Right lobe of liver (tissue), 6 donors: ENCODE measurements around the gene AKR7A2. TPM values are rescaled to one million over a fixed set of nuclear protein-coding genes. Genes with fewer than 3 reads are reported as not detected.
A peak's percentile ranks its signal among the peaks of the same experiment; 100 is the strongest.
"Not testable (repeated sequence)": the region's sequence is repeated elsewhere in the genome, so short reads cannot be mapped to it uniquely, and the experiment has no call there.

Source experiments
- ATAC-seq, 4 donors: fragments of 200-7000 bp; cut with Tn5 transposase; one replicate each; pipeline ENCODE4 v1.9.1; 2020; ENCODE audit warnings: mild to moderate bottlenecking in 4 of 4, moderate library complexity in 4 of 4
- DNase-seq, 3 donors: peaks; one replicate each; pipeline ENCODE4 v3.0.0-alpha.2; 2020
- H3K27ac ChIP-seq, 3 donors: fragments of 200-600 bp; one replicate each; pipeline ENCODE4 v1.8.0; 2022
- H3K27me3 ChIP-seq, 2 donors: fragments of 200-600 bp; one replicate each; pipeline ENCODE4 v1.8.0; 2022
- H3K36me3 ChIP-seq, 4 donors: fragments of 200-600 bp; sonication (generic) in 1 of 4; one replicate each; pipeline versions ENCODE4 v1.5.1 to v1.8.0; 2017 to 2022; ENCODE audit warnings: control low read depth in 1 of 4
- H3K4me1 ChIP-seq, 4 donors: fragments of 200-600 bp; sonication (generic) in 1 of 4; one replicate each; pipeline versions ENCODE4 v1.5.1 to v1.8.0; 2017 to 2022; ENCODE audit warnings: control low read depth in 1 of 4
- H3K4me3 ChIP-seq, 3 donors: fragments of 200-600 bp; one replicate each; pipeline ENCODE4 v1.8.0; 2022
- H3K9me3 ChIP-seq, 4 donors: fragments of 200-600 bp; sonication (generic) in 1 of 4; one replicate each; pipeline versions ENCODE4 v1.5.1 to v1.8.0; 2017 to 2022; ENCODE audit warnings: control low read depth in 1 of 4
- CTCF ChIP-seq, 4 donors: fragments of 200-600 bp in 3 of 4; fragments of 450-650 bp in 1 of 4; IDR thresholded peaks; one replicate each; pipeline versions ENCODE4 v1.5.1 to v1.8.0; 2016 to 2022; ENCODE audit warnings: antibody characterized with exemption in 4 of 4, mild to moderate bottlenecking in 2 of 4
- POLR2A ChIP-seq: fragments of 450-650 bp; IDR thresholded peaks from one replicate; pipeline ENCODE4 v1.6.1; 2017; ENCODE audit warnings: antibody characterized with exemption, mild to moderate bottlenecking
- WGBS: methylation state at CpG from one replicate; pipeline ENCODE4 v1.1.6; 2018; ENCODE audit warnings: low coverage, low lambda C conversion rate; ENCODE audit not compliant: insufficient coverage; ENCODE audit errors: missing lambda C conversion rate; 5-methylcytosine and 5-hydroxymethylcytosine counted together
- intact Hi-C, 2 donors: fragments of 100-400 bp; cut with DNase I; formaldehyde crosslinking; loops; one replicate each; pipeline versions ENCODE4 v1.11.2 to v1.14.1; 2022
- total RNA-seq, 6 experiments: library from RNA; depleted of rRNA in 2 of 6; stranded (reverse); fragments of >200 nt in 2 of 6; fragmentation: NEBNext Ultra II Directional in 3 of 6; extraction: Animal tissue kit (Norgen Biotek cat#: 25700) in 3 of 6; gene quantifications; one replicate each; pipeline versions ENCODE4 v1.1.0 to v1.2.4, GENCODE V29; 2016 to 2023
- donor health status: DM: no; HTN: yes; CAD: no.
- donor health status: DM: no; HTN: no; CAD: no.
- donor health status: DM: no; HTN: no; CAD: no.
- donor health status: DM: no; HTN: yes; CAD: no.
- donor health status: DM: no; HTN: yes; CAD: no.

The AKR7A2 gene
- total RNA-seq, 6 experiments from 2014 or later: 41.4 to 85.1 (median 51.2) TPM

- ATAC-seq: peak; percentile 54 to 74 (median 64)
- Histone ChIP-seq H3K4me1 (peaks cover 0 to 19% (median 8%) of the 10 kb centered on the region in 4 donors), H3K27me3 (no peaks in the 10 kb centered on the region), H3K27ac (peak overlapping the region; percentile 61 to 78 (median 77)), H3K9me3 (no peaks in the 10 kb centered on the region), H3K36me3 (peaks cover 0 to 20% (median 8%) of the 10 kb centered on the region in 4 donors), H3K4me3 (peak overlapping the region; percentile 51 to 66 (median 63))
- intact Hi-C loops: no loop called here
- peak; percentile 64 to 86 (median 84) for DNase-seq
- 26% methylated on average over 7 of the region's 13 CpGs for WGBS
- TF ChIP-seq CTCF (IDR thresholded peaks at IDR 0.05) (no peak), POLR2A (no peak)
Measured at GRCh38 chr1:19287436-19288185, 24.3 kb downstream of the AKR7A2 start.

- H3K27ac ChIP-seq: peak overlapping the region; percentile 61 to 78 (median 77)
- peak overlapping the region in 1 of 3 donors; percentile 66 for H3K4me3 ChIP-seq
- H3K4me1 ChIP-seq: peaks cover 0 to 19% (median 8%) of the 10 kb centered on the region in 4 donors
- H3K9me3 ChIP-seq, H3K27me3 ChIP-seq, intact Hi-C loops: not testable (repeated sequence)
- ATAC-seq: peak; percentile 9 to 36 (median 22)
- no CpG with 5 or more reads among the region's 3 CpGs for WGBS
- peaks cover 0 to 27% (median 13%) of the 10 kb centered on the region in 4 donors for H3K36me3 ChIP-seq
- DNase-seq: peak in 2 of 3 donors; percentile 66 to 70
Measured at GRCh38 chr1:19285807-19286206, 26.1 kb downstream of the AKR7A2 start.

- H3K9me3 ChIP-seq, intact Hi-C loops, H3K4me3 ChIP-seq, DNase-seq, H3K27me3 ChIP-seq: not testable (repeated sequence)
- peak overlapping the region; percentile 61 to 78 (median 77) for H3K27ac ChIP-seq
- 39% methylated on average over 3 of the region's 3 CpGs for whole genome bisulfite sequencing
- peaks cover 0 to 27% (median 13%) of the 10 kb centered on the region in 4 donors for H3K36me3 ChIP-seq
- peaks cover 0 to 19% (median 8%) of the 10 kb centered on the region in 4 donors for H3K4me1 ChIP-seq
- ATAC-seq: peak; percentile 35 to 58 (median 39)
Measured at GRCh38 chr1:19285366-19285765, 26.6 kb downstream of the AKR7A2 start.

- 72% methylated on average over 6 of the region's 8 CpGs for WGBS
- Histone ChIP-seq H3K4me1 (peaks cover 0 to 18% (median 8%) of the 10 kb centered on the region in 4 donors), H3K9me3 (no peaks in the 10 kb centered on the region), H3K36me3 (peaks cover 0 to 27% (median 13%) of the 10 kb centered on the region in 4 donors), H3K27ac (peak overlapping the region; percentile 60 to 74 (median 72)), H3K27me3 (no peaks in the 10 kb centered on the region), H3K4me3 (no peak overlapping the region)
- no peak for DNase-seq
- ATAC-seq: no peak
- intact Hi-C loops: no loop called here
- TF ChIP-seq POLR2A (no peak), CTCF (IDR thresholded peaks at IDR 0.05) (no peak)
Measured at GRCh38 chr1:19284881-19285280, 27.1 kb downstream of the AKR7A2 start.

GRCh38 chr1:19283891-19284290, 28.1 kb downstream of the AKR7A2 start:
- peaks cover 0 to 15% (median 5%) of the 10 kb centered on the region in 4 donors for H3K4me1 ChIP-seq
- H3K36me3 ChIP-seq: peaks cover 0 to 27% (median 13%) of the 10 kb centered on the region in 4 donors
- H3K4me3 ChIP-seq: no peak overlapping the region
- H3K27ac ChIP-seq: no peak overlapping the region
- intact Hi-C loops: no loop called here
- WGBS: 86% methylated on average over 2 of the region's 9 CpGs
- DNase-seq (no peak), ATAC-seq (no peak)
- no peaks in the 10 kb centered on the region for H3K9me3 ChIP-seq
- no peaks in the 10 kb centered on the region for H3K27me3 ChIP-seq
- no peak for TF ChIP-seq POLR2A
- TF ChIP-seq CTCF (IDR thresholded peaks at IDR 0.05): no peak
